ENCODE measurements around the gene GMDS.

Gene GMDS

DNA sequence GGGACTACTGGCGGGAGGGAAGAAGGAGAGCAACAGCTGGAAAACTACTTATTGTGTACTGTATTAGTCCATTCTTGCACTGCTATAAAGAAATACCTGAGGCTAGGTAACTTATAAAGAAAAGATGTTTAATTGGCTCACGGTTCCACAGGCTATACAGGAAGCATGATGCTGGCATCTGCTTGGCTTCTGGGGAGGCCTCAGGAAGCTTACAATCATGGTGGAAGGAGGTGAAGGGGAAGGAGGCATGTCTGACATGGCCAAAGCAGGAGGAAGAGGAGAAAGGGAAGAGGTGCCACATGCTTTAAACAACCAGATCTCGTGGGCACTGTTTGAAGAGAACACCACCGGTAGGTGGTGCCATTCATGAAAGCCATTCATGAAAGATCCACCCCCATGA lies 67.3 kb downstream of the GMDS start:
- TF ChIP-seq, protein P1, sequence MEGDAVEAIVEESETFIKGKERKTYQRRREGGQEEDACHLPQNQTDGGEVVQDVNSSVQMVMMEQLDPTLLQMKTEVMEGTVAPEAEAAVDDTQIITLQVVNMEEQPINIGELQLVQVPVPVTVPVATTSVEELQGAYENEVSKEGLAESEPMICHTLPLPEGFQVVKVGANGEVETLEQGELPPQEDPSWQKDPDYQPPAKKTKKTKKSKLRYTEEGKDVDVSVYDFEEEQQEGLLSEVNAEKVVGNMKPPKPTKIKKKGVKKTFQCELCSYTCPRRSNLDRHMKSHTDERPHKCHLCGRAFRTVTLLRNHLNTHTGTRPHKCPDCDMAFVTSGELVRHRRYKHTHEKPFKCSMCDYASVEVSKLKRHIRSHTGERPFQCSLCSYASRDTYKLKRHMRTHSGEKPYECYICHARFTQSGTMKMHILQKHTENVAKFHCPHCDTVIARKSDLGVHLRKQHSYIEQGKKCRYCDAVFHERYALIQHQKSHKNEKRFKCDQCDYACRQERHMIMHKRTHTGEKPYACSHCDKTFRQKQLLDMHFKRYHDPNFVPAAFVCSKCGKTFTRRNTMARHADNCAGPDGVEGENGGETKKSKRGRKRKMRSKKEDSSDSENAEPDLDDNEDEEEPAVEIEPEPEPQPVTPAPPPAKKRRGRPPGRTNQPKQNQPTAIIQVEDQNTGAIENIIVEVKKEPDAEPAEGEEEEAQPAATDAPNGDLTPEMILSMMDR (IDR thresholded peaks at IDR 0.05; ENCODE audit: insufficient read depth, low read depth, low read length, missing control alignments) = no peak
- DNase-seq (ENCODE audit: low read depth) = no peak
- no peak overlapping the region for H3K4me3 ChIP-seq (ENCODE audit: low read depth, low read length)

DNA sequence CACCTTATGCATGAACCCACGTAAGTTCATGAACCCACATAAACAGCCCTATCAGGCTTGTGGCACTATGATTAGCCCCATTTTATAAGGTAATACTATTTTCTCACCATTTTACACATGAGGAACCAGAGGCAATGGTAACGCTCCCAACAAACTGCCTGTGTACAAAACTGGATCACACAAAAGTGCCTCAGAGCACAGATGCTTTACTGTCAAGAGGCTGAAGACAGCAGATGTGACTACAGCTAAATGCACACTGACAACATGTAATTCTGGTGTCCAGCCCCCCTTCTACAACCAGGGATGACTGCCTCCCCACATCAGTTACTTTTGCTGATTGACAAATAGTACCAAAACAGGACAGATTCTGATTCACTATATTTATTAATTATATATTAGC lies 69.6 kb downstream of the GMDS start:
- TF ChIP-seq, protein P1 (IDR thresholded peaks at IDR 0.05; ENCODE audit: insufficient read depth, low read depth, low read length, missing control alignments) = no peak
- DNase-seq (ENCODE audit: low read depth) = no peak
- H3K4me3 ChIP-seq (ENCODE audit: low read depth, low read length) = no peak overlapping the region

DNA sequence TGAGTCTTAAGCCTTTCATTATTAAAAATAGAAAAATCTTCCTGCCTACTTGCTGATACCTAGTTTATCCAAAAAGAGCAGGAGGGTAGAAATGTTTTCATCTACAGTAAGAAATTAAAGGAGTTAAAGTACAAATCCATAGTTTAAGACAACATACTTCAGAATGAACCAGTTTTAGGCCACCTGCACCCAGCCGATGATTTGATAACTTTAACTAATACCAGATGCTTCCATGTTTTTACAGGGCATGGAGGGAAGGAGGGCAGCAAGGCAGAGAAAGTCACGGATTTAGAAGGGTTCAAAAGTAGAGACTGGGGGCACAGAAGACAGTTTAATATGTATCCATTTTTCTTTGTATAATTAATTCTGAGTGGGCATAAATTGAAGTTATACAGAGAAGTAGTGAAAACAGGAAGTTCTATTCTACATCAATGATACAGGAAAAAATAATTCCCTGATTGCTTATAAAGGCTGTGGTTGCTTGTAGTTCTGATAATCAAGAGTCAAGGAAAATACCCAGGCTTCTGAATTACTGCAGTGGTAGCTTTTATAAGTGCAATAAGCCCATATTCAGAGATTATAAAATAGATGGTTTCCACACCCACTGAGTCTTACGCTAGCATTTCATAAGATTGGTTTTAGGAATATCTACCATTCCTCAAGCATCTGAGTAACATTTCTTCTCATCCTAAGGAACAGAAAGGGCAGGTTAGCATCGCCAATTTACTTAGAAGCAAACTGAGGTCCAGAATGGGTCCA lies 72.0 kb downstream of the GMDS start:
- DNase-seq (ENCODE audit: low read depth) = no peak
- no peak overlapping the region for H3K4me3 ChIP-seq (ENCODE audit: low read depth, low read length)
- TF ChIP-seq, protein P1 (IDR thresholded peaks at IDR 0.05; ENCODE audit: insufficient read depth, low read depth, low read length, missing control alignments) = no peak

DNA sequence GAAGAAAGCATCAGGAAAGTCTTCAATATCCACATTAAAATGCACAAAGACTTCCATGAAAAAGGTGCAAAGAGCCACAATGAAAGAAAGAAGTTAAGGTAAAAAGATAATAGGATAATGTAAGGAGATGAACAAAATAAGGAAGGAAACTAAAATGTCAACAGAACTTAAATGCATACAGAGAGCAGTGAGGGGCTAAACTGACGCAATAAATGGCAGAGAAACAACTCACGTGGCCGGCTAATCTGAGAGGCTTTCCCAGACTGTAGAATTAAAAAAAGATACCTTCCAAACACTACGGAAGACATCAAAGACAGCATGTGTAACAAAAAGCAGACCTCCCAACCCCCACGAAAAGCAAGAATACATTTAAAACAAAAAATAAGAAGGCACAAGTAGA lies 73.7 kb downstream of the GMDS start:
- no peak overlapping the region for H3K4me3 ChIP-seq (ENCODE audit: low read depth, low read length)
- no peak for DNase-seq (ENCODE audit: low read depth)
- TF ChIP-seq, protein P1 (IDR thresholded peaks at IDR 0.05; ENCODE audit: insufficient read depth, low read depth, low read length, missing control alignments) = no peak

DNA sequence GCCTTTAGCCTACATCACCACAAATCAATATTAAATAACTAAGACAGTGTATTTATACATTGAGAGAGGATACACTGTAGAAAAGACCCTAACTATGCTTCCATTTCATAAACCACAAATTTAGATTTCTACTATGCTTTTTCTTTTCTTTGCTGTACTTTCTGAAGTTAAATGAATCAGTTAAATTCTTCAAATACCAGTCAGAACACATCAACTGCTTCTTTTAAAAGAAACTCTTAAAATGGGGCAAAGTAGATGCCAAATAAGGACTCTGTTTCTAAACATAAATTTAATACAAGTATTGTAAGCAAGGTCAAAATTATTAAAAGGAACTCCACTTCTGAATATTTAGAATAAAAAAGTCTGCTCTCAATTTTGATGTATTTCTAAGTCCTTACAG lies 76.9 kb downstream of the GMDS start:
- H3K4me3 ChIP-seq (ENCODE audit: low read depth, low read length) = no peak overlapping the region
- DNase-seq (ENCODE audit: low read depth) = no peak
- TF ChIP-seq, protein P1 (IDR thresholded peaks at IDR 0.05; ENCODE audit: insufficient read depth, low read depth, low read length, missing control alignments) = no peak

DNA sequence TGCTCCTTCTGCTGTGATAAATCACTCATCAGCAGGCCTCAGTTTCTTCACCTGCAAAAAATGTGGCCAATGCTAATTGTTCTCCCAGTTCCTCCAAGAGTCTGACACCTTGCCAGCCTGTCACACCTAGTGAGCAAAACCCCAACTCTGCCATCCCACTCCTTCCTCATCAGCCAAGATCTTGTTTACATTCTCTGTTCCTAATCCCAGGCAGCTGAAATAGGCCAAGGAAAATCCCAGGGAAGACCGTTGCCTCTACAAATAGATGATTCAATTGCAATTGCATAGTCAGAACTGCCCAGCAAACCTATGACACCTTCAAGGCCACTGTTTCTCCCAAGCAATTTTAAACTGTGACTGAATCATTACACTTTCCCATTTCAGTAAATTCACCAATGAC lies 78.7 kb downstream of the GMDS start:
- no peak for DNase-seq (ENCODE audit: low read depth)
- H3K4me3 ChIP-seq (ENCODE audit: low read depth, low read length) = no peak overlapping the region
- TF ChIP-seq, protein P1 (IDR thresholded peaks at IDR 0.05; ENCODE audit: insufficient read depth, low read depth, low read length, missing control alignments) = no peak

DNA sequence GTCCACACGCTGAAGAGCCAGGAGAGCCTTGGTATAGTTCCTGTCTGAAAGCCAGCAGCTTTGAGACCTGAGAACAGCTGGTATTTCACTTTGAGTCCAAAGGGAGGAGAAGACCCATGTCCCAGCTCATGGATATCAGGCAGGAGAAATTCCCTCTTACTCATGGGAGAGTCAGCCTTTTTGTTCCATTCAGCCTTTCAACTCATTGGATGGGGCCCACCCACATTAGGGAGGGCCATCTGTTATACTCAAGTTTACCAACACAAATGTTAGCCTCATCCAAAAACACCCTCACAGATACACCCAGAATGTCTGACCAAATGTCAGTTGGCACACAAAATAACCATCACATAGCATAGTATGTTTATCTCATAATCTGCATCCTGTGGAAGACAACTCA lies 80.1 kb downstream of the GMDS start:
- no peak overlapping the region for H3K4me3 ChIP-seq (ENCODE audit: low read depth, low read length)
- TF ChIP-seq, protein P1 (IDR thresholded peaks at IDR 0.05; ENCODE audit: insufficient read depth, low read depth, low read length, missing control alignments) = no peak
- DNase-seq (ENCODE audit: low read depth) = no peak
